Effector memory CD8-positive, alpha-beta T cell (primary cell): ENCODE measurements around the gene ANO2.
"Not testable (repeated sequence)": the region's sequence is repeated elsewhere in the genome, so short reads cannot be mapped to it uniquely, and the experiment has no call there.

Source experiments
- ATAC-seq: fragments of 150-1000 bp; cut with Tn5 transposase; replicated peaks from 2 replicates; pipeline ENCODE4 v1.10.0; 2021; ENCODE audit warnings: mild to moderate bottlenecking, moderate library complexity
- DNase-seq, 3 experiments: peaks; one replicate each; pipeline ENCODE4 v3.0.0; 2021
- H3K27ac Mint-ChIP-seq, 2 donors: one replicate each; pipeline ENCODE4 v1.8.0; 2022; ENCODE audit warnings: mild to moderate bottlenecking in 2 of 2, mixed read lengths in 2 of 2, moderate library complexity in 2 of 2
- H3K27me3 Mint-ChIP-seq, 2 donors: one replicate each; pipeline ENCODE4 v1.8.0; 2022; ENCODE audit warnings: mixed read lengths in 2 of 2
- H3K36me3 Mint-ChIP-seq: one replicate; pipeline ENCODE4 v1.8.0; 2022; ENCODE audit warnings: mild to moderate bottlenecking, moderate library complexity, mixed read lengths; ENCODE audit not compliant: insufficient read depth
- H3K4me1 Mint-ChIP-seq, 2 donors: one replicate each; pipeline ENCODE4 v1.8.0; 2022; ENCODE audit warnings: low read depth in 2 of 2, mixed read lengths in 2 of 2
- H3K4me3 Mint-ChIP-seq, 2 donors: one replicate each; pipeline ENCODE4 v1.8.0; 2022; ENCODE audit warnings: mild to moderate bottlenecking in 2 of 2, mixed read lengths in 2 of 2, moderate library complexity in 2 of 2
- H3K9me3 Mint-ChIP-seq, 2 donors: one replicate each; pipeline ENCODE4 v1.8.0; 2022; ENCODE audit warnings: mixed read lengths in 2 of 2

ANO2 gene

DNA sequence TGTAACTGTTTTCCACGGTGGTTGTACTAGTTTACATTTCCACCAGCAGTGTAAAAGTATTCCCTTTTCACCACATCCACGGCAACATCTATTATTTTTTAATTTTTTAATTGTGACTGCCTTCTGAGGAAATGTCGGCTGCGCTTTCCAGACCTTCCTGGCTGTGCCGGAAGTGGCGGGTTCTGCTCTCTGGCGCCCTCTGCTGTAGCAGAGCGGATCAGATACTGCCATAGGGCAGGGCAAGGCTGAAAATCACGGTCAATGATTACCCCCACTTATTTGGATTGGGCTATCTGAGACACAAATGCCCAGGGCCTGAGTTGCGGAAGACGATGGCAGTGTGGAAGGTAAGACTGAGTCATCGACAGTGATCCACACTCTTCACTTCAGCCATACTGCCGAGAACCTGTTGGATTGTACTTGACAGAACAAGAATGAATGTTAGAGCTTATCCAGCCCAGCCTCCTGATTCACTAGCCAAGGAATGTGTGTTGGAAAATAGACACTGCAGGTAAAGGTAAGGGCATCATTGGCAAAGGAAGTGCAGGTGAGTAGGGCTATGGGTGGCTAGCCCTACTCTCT lies 388.9 kb downstream of the ANO2 start:
- no peaks in the 10 kb centered on the region for H3K4me1 Mint-ChIP-seq
- H3K27ac Mint-ChIP-seq: no peak overlapping the region
- H3K27me3 Mint-ChIP-seq: peaks cover 0 to 15% of the 10 kb centered on the region in 2 donors
- ATAC-seq (no peak), DNase-seq (no peak)
- no peak overlapping the region for H3K4me3 Mint-ChIP-seq
- H3K9me3 Mint-ChIP-seq: peaks cover 0 to 3% of the 10 kb centered on the region in 2 donors
- H3K36me3 Mint-ChIP-seq: no peaks in the 10 kb centered on the region

DNA sequence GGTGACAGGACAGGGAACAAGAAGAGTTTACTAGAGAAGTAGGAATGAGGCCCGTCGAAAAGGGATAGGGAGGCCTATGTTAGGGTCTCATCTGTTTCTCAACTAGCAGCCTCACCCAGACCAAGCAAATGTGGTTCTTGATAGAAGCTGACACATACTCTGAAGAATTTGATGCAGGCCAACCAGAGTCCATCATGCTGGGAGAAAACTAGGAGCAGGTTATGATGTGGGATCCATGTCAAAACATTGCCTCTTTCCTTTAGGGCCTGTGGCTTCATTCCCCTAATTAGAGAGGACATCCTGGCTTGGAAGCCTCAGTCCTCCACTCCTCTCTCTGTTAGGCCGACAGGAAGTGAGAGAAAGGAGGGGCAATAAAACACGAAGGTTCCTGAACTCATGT lies 390.3 kb downstream of the ANO2 start:
- ATAC-seq: no peak
- Mint-ChIP-seq H3K27me3 (peaks cover 6 to 29% of the 10 kb centered on the region in 2 donors), H3K4me1 (no peaks in the 10 kb centered on the region), H3K9me3 (peaks cover 0 to 3% of the 10 kb centered on the region in 2 donors), H3K4me3 (no peak overlapping the region), H3K27ac (no peak overlapping the region), H3K36me3 (no peaks in the 10 kb centered on the region)
- no peak for DNase-seq

DNA sequence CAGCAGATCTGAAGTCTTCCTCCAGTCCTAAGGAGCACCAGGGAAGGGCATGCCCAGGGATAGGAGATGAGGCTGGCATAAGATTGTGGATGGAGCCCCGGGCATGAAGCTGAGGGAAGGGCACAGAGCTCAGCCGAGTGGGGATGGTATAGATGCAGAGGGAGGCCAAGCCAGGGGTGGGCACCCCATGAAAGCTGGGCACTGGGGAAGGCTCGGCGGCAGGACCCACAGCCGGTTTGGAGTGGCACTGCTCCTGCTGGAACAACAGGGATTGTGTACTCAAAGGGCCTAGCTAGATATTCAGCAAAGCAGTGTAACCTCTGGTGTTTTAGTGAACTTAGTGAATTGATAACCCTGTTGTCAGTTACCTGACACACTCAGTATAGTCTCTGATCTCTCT lies 396.0 kb downstream of the ANO2 start:
- Mint-ChIP-seq H3K4me1 (no peaks in the 10 kb centered on the region), H3K27me3 (peaks cover 16 to 55% of the 10 kb centered on the region in 2 donors), H3K9me3 (peaks cover 0 to 2% of the 10 kb centered on the region in 2 donors), H3K27ac (no peak overlapping the region), H3K36me3 (no peaks in the 10 kb centered on the region), H3K4me3 (no peak overlapping the region)
- no peak for DNase-seq
- no peak for ATAC-seq

DNA sequence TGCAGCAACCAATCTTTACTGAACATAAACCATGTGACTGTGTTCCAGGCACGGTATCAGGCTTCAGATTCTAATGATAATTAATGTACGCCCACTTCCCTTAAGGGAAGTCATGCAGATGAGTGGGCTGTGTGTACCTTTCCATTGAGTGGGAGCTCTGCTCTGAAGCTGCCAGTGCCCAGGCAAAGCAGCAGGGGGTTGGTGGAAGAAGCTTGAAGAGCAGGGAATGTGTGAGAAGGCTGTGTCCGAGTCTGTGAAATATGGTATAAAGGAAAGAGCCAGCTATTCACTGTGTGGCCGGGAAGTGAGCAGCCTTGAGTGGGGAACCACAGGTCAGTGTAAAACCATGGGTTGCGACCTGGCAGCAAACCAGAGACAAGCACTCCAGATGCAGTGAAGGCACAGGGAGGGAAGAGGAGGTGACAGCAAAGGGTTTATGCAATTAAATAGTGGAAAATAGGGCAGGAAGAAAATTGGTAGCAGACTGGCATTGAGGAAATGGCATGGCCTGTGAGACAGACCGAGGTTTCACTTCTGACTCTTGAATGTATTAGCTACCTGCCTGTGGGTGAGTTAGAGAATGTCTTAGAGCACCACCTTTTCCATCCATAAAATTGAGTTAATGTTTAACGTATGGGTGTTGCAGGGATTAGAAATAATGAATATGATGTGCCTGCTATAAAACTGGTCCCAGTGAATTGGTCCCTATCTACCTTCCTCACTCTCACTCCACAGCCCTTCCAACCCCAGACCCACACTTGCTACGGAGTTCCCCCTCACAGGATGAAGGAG lies 396.7 kb downstream of the ANO2 start:
- H3K36me3 Mint-ChIP-seq: no peaks in the 10 kb centered on the region
- ATAC-seq (no peak), DNase-seq (no peak)
- H3K4me3 Mint-ChIP-seq: no peak overlapping the region
- H3K27ac Mint-ChIP-seq: no peak overlapping the region
- peaks cover 16 to 55% of the 10 kb centered on the region in 2 donors for H3K27me3 Mint-ChIP-seq
- H3K4me1 Mint-ChIP-seq: no peaks in the 10 kb centered on the region
- peaks cover 0 to 2% of the 10 kb centered on the region in 2 donors for H3K9me3 Mint-ChIP-seq

DNA sequence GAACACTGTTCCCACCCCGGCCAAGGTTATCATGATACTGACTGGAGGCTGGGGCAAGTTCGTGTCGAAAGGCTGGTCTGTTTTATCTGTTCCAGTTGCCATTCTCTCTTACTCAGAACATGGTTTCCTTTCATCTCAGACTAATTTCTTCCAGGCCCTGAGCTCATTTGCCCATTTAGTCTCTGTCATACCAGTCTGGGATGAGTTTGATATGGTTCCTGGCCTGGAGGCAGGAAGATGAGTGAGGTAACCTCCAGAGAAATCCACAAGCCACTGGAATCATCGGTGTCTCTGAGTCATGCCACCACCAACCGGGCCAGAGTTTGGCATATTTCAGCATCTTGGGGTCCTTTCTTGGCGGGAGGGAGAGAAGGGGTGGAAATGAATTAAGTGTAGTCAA lies 398.4 kb downstream of the ANO2 start:
- DNase-seq (no peak), ATAC-seq (no peak)
- Mint-ChIP-seq H3K36me3 (no peaks in the 10 kb centered on the region), H3K4me3 (no peak overlapping the region), H3K27ac (no peak overlapping the region), H3K4me1 (no peaks in the 10 kb centered on the region), H3K9me3 (peaks cover 7 to 8% of the 10 kb centered on the region in 2 donors), H3K27me3 (peaks cover 26 to 51% of the 10 kb centered on the region in 2 donors)

DNA sequence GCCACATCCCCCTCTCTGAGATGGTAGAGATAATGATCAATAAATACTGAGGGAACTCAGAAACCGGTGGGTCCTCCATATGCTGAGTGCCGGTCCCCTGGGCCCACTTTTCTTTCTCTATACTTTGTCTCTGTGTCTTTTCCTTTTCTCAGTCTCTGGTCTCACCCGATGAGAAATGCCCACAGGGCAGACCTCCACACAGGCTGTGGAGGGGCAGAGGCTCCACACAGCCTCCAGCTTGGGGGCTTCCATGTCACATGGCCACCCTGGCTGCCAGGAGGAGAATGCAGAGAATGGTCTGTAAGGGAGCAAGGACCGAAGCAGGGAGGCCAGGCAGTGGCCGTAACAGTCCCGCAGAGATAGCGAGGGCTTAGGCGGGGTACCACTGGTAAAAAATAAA lies 407.3 kb downstream of the ANO2 start:
- no peak overlapping the region for H3K27ac Mint-ChIP-seq
- ATAC-seq (no peak), DNase-seq (no peak)
- no peak overlapping the region for H3K4me3 Mint-ChIP-seq
- H3K27me3 Mint-ChIP-seq: peaks cover 27 to 31% of the 10 kb centered on the region in 2 donors
- H3K4me1 Mint-ChIP-seq: no peaks in the 10 kb centered on the region
- no peaks in the 10 kb centered on the region for H3K36me3 Mint-ChIP-seq
- H3K9me3 Mint-ChIP-seq: peaks cover 6 to 20% of the 10 kb centered on the region in 2 donors

DNA sequence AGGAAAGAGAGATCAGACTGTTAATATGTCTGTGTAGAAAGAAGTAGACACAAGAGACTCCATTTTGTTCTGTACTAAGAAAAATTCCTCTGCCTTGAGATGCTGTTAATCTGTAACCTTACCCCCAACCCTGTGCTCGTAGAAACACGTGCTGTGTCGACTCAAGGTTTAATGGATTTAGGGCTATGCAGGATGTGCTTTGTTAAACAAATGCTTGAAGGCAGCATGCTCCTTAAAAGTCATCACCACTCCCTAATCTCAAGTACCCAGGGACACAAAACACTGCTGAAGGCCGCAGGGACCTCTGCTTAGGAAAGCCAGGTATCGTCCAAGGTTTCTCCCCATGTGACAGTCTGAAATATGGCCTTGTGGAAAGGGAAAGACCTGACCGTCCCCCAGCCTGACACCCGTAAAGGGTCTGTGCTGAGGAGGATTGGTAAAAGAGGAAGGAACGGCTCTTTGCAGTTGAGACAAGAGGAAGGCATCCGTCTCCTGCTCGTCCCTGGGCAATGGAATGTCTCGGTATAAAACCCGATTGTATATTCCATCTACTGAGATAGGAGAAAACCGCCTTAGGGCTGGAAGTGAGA lies 407.9 kb downstream of the ANO2 start:
- not testable (repeated sequence) for DNase-seq, ATAC-seq, H3K4me1 Mint-ChIP-seq, H3K4me3 Mint-ChIP-seq, H3K36me3 Mint-ChIP-seq, H3K27ac Mint-ChIP-seq
- peaks cover 28 to 33% of the 10 kb centered on the region in 2 donors for H3K27me3 Mint-ChIP-seq
- H3K9me3 Mint-ChIP-seq: peaks cover 3 to 20% of the 10 kb centered on the region in 2 donors

DNA sequence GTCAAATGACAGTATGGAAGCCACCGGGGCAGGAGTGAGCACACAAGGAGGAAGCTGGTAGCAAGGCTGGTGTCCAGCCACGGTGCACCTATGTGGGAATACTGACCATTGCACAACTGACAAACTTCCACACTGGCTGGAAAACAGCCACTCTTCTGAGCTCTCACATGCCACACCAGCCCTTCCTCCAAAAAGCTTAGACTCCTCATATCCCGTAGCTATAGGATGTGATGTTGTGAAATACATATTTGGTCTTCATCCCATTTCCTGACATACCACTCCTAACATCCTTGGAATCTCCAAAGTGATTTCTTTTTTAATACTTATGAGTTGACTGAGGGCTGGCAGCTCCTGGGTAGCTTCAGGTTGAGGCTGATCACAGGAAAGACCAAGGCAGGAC lies 409.5 kb downstream of the ANO2 start:
- no peak overlapping the region for H3K4me3 Mint-ChIP-seq
- H3K27ac Mint-ChIP-seq: no peak overlapping the region
- H3K27me3 Mint-ChIP-seq: peaks cover 31 to 41% of the 10 kb centered on the region in 2 donors
- H3K9me3 Mint-ChIP-seq: peaks cover 0 to 20% of the 10 kb centered on the region in 2 donors
- no peaks in the 10 kb centered on the region for H3K4me1 Mint-ChIP-seq
- no peak for ATAC-seq
- no peaks in the 10 kb centered on the region for H3K36me3 Mint-ChIP-seq
- DNase-seq: no peak

DNA sequence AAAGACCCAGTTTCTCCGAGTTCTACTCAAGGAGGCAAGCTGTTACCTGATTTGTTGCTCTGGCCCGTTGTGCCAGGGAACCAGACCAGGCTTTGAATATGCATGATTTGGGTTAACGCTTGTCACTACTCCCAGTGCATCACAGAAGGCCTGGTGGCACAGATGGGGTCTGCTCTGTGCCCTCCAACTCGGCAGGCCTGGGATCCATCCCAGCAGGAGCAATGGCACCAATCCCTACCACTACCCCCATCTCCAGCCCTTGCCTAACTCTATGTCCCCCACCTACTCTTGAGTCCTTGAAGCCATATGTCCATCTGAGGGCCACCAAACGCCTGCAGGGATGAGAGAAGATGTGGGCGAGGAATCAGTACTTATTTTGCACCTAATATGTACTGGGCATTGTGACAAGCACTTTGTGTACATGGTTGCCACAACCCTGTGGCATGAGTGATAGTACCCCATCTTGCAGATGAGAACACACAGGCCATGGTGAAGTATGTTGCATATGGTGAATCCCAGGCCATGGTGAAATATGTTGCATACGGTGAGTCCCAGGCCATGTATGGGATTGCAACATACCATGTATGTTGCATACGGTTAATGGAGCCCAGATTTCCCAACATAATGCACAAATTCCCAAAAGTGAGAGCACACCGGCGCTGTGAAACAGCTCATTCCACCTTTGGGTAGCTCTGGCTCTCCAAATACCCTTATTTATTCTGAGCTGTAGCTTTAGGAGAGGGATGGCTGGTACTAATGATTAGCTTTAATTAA lies 410.4 kb downstream of the ANO2 start:
- Mint-ChIP-seq H3K9me3 (peaks cover 0 to 20% of the 10 kb centered on the region in 2 donors), H3K4me3 (no peak overlapping the region), H3K27ac (no peak overlapping the region), H3K36me3 (no peaks in the 10 kb centered on the region), H3K27me3 (peaks cover 31 to 41% of the 10 kb centered on the region in 2 donors), H3K4me1 (no peaks in the 10 kb centered on the region)
- no peak for DNase-seq
- ATAC-seq: no peak

DNA sequence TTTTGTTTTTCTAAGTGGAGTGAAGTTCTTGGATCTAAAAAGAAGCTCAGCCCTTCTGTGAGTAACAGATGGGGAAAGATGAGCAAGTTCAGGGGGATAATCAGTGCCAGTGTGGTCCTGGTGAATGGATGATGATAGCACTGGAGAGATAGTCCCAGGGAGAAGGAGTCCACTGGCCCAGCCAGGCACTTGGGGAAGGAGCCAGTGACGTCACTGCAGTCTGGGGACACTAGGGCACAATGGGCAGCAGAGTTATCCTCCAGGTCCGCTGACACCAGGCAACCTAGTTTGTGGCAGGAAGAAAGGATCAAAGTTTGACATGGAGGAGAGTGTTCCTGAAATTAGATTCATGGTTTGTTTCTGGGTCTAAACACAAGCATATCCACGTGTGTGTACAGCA lies 411.7 kb downstream of the ANO2 start:
- peaks cover 29 to 41% of the 10 kb centered on the region in 2 donors for H3K27me3 Mint-ChIP-seq
- DNase-seq: no peak
- H3K36me3 Mint-ChIP-seq: no peaks in the 10 kb centered on the region
- H3K4me1 Mint-ChIP-seq: no peaks in the 10 kb centered on the region
- no peak overlapping the region for H3K4me3 Mint-ChIP-seq
- H3K9me3 Mint-ChIP-seq: peaks cover 0 to 14% of the 10 kb centered on the region in 2 donors
- no peak overlapping the region for H3K27ac Mint-ChIP-seq
- no peak for ATAC-seq

DNA sequence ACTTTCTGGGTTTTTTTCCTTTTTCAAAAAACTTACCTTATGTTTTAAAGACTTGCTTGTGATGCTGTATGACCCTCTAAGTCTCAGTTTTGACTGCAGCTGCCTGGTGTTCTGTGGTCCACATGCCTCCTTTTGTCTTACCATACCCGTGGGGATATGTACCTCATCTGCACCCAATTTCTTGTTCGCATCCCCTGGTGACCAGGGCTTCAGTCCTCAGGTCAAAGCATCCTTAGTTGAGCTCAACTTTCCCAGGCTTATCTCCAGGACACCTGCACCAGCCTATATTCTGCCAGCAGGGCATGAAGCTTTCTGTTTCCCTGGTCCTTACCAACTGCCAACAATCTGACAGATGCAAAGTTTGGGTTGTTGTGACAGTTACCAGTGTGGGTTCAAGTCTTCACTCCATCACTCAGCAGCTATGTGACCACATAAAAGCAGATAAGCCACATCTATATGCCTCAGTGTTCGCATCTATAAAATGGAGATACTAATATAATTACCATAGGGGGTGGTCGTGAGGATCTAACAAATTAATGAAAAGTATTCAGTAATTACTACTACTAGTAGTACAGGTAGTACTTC lies 419.2 kb downstream of the ANO2 start:
- no peaks in the 10 kb centered on the region for H3K36me3 Mint-ChIP-seq
- H3K27ac Mint-ChIP-seq: no peak overlapping the region
- H3K4me3 Mint-ChIP-seq: no peak overlapping the region
- H3K27me3 Mint-ChIP-seq: peaks cover 0 to 17% of the 10 kb centered on the region in 2 donors
- no peak for ATAC-seq
- H3K4me1 Mint-ChIP-seq: no peaks in the 10 kb centered on the region
- no peaks in the 10 kb centered on the region for H3K9me3 Mint-ChIP-seq
- no peak for DNase-seq

DNA sequence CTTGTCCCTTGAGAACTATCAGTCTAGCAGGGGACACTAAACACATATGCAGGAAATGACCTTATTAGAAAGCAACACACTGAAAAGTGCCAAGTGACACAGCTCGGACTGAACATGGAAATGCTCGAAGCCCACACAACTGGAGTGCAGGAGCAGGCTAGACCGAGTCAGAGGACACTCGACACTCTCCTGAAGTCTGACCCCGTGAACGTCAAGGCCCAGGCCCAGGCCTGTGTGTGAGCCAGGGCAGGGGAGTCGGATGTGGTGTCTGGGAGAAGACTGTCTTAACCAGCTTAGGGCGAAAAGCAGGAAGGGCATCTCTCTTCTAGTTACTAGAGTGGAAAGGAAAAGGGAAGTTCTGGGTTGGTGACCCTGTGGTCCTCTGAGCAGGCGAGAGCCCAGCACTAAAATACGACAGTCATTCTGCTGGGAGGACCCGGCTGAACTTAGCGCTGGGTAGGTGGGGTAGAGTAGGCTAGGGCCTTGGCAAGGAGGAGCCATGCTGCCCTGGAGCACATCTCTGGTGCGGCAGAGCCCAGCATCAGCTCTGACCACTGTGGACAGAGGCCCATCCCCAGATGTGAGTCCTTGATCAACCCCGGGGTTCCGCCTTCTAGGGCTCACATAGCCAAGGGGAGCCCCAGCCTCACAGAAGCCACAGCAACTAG lies 420.2 kb downstream of the ANO2 start:
- no peak for ATAC-seq
- Mint-ChIP-seq H3K36me3 (no peaks in the 10 kb centered on the region), H3K4me1 (no peaks in the 10 kb centered on the region), H3K27ac (no peak overlapping the region), H3K9me3 (no peaks in the 10 kb centered on the region), H3K27me3 (peaks cover 4 to 21% of the 10 kb centered on the region in 2 donors), H3K4me3 (no peak overlapping the region)
- DNase-seq: no peak
